ENCODE results near the gene PHKB.

Gene PHKB

GRCh38 chr16:47622451-47623176 lies 161.5 kb downstream of the PHKB start:
- Mint-ChIP-seq H3K27ac (no peak overlapping the region), H3K4me3 (no peak overlapping the region), H3K36me3 (ENCODE audit: low read depth) (peaks cover 3% of the 10 kb centered on the region), H3K9me3 (no peaks in the 10 kb centered on the region), H3K4me1 (peaks cover 5% of the 10 kb centered on the region), H3K27me3 (ENCODE audit: low read depth) (no peaks in the 10 kb centered on the region)
- no peak for TF ChIP-seq CTCF (IDR thresholded peaks at IDR 0.05; ENCODE audit: unreplicated experiment in 3 of 3)

GRCh38 chr16:47624563-47624962 lies 163.4 kb downstream of the PHKB start:
- Mint-ChIP-seq H3K27me3 (ENCODE audit: low read depth) (no peaks in the 10 kb centered on the region), H3K4me3 (no peak overlapping the region), H3K27ac (no peak overlapping the region), H3K36me3 (ENCODE audit: low read depth) (peaks cover 3% of the 10 kb centered on the region), H3K9me3 (no peaks in the 10 kb centered on the region), H3K4me1 (no peaks in the 10 kb centered on the region)
- no peak for TF ChIP-seq CTCF (IDR thresholded peaks at IDR 0.05; ENCODE audit: unreplicated experiment in 3 of 3)

- Mint-ChIP-seq H3K4me3 (no peak overlapping the region), H3K9me3 (no peaks in the 10 kb centered on the region), H3K36me3 (ENCODE audit: low read depth) (peaks cover 3% of the 10 kb centered on the region), H3K27ac (no peak overlapping the region), H3K27me3 (ENCODE audit: low read depth) (no peaks in the 10 kb centered on the region), H3K4me1 (no peaks in the 10 kb centered on the region)
- TF ChIP-seq CTCF (IDR thresholded peaks at IDR 0.05; ENCODE audit: unreplicated experiment in 3 of 3): no peak
Observed at GRCh38 chr16:47625115-47625567, 164.0 kb downstream of the PHKB start.

GRCh38 chr16:47626246-47626645 lies 165.1 kb downstream of the PHKB start:
- Mint-ChIP-seq H3K27ac (no peak overlapping the region), H3K36me3 (ENCODE audit: low read depth) (peaks cover 8% of the 10 kb centered on the region), H3K4me3 (no peak overlapping the region), H3K9me3 (peaks cover 4% of the 10 kb centered on the region), H3K4me1 (no peaks in the 10 kb centered on the region), H3K27me3 (ENCODE audit: low read depth) (no peaks in the 10 kb centered on the region)
- TF ChIP-seq CTCF (IDR thresholded peaks at IDR 0.05; ENCODE audit: unreplicated experiment in 3 of 3): no peak

- Mint-ChIP-seq H3K27me3 (ENCODE audit: low read depth) (no peaks in the 10 kb centered on the region), H3K9me3 (peaks cover 8% of the 10 kb centered on the region), H3K27ac (no peak overlapping the region), H3K4me1 (no peaks in the 10 kb centered on the region), H3K4me3 (no peak overlapping the region), H3K36me3 (ENCODE audit: low read depth) (peaks cover 12% of the 10 kb centered on the region)
- no peak for TF ChIP-seq CTCF (IDR thresholded peaks at IDR 0.05; ENCODE audit: unreplicated experiment in 3 of 3)
Observed at GRCh38 chr16:47627085-47627639, 166.0 kb downstream of the PHKB start.

GRCh38 chr16:47627721-47628120 lies 166.6 kb downstream of the PHKB start:
- Mint-ChIP-seq H3K4me3 (no peak overlapping the region), H3K4me1 (no peaks in the 10 kb centered on the region), H3K9me3 (peaks cover 8% of the 10 kb centered on the region), H3K36me3 (ENCODE audit: low read depth) (peaks cover 12% of the 10 kb centered on the region), H3K27ac (no peak overlapping the region), H3K27me3 (ENCODE audit: low read depth) (no peaks in the 10 kb centered on the region)
- TF ChIP-seq CTCF (IDR thresholded peaks at IDR 0.05; ENCODE audit: unreplicated experiment in 3 of 3): no peak
